GM23248 (cell line): ENCODE results near the gene FAM8A1. TPM values are rescaled to one million over a fixed set of nuclear protein-coding genes. Genes with fewer than 3 reads are reported as not detected.
A peak's percentile ranks its signal among the peaks of the same experiment; 100 is the strongest.

Experiments
- DNase-seq: peaks from one replicate; pipeline ENCODE4 v3.0.0-alpha.2; 2015
- H2AFZ ChIP-seq: fragments of 200-600 bp; sonication (generic); 2 replicates; pipeline ENCODE4 v1.6.1; 2016; ENCODE audit warnings: antibody characterized with exemption
- H3F3A ChIP-seq: fragments of 200-600 bp; sonication (generic); 2 replicates; pipeline ENCODE4 v1.6.1; 2016; ENCODE audit warnings: mild to moderate bottlenecking, antibody characterized with exemption, mixed run types; ENCODE audit not compliant: insufficient read depth
- H3K27ac ChIP-seq: fragments of 200-600 bp; sonication (generic); 2 replicates; pipeline ENCODE4 v1.5.1; 2016; ENCODE audit warnings: mild to moderate bottlenecking
- H3K27me3 ChIP-seq: fragments of 200-600 bp; sonication (generic); replicated peaks from 2 replicates; pipeline ENCODE4 v1.6.1; 2016; ENCODE audit warnings: mild to moderate bottlenecking; ENCODE audit not compliant: insufficient read depth
- H3K36me3 ChIP-seq: fragments of 200-600 bp; sonication (generic); 2 replicates; pipeline ENCODE4 v1.6.1; 2016; ENCODE audit warnings: low read depth, mild to moderate bottlenecking
- H3K4me1 ChIP-seq: fragments of 200-600 bp; sonication (generic); 2 replicates; pipeline ENCODE4 v1.6.1; 2016; ENCODE audit warnings: mild to moderate bottlenecking; ENCODE audit not compliant: insufficient read depth
- H3K4me2 ChIP-seq: fragments of 200-600 bp; sonication (generic); one replicate; pipeline ENCODE4 v1.6.1; 2016; ENCODE audit warnings: mild to moderate bottlenecking; ENCODE audit not compliant: unreplicated experiment
- H3K4me3 ChIP-seq: fragments of 200-600 bp; sonication (generic); 2 replicates; pipeline ENCODE4 v1.5.1; 2016; ENCODE audit warnings: mild to moderate bottlenecking
- H3K79me2 ChIP-seq: fragments of 200-600 bp; sonication (generic); 2 replicates; pipeline ENCODE4 v1.6.1; 2016; ENCODE audit warnings: mild to moderate bottlenecking; ENCODE audit not compliant: insufficient read depth
- H3K9ac ChIP-seq: fragments of 200-600 bp; sonication (generic); 2 replicates; pipeline ENCODE4 v1.6.1; 2016; ENCODE audit warnings: mild to moderate bottlenecking
- H3K9me2 ChIP-seq: fragments of 200-600 bp; sonication (generic); 2 replicates; pipeline ENCODE4 v1.6.1; 2016; ENCODE audit warnings: mixed run types, mild to moderate bottlenecking, moderate library complexity; ENCODE audit not compliant: insufficient read depth
- H3K9me3 ChIP-seq: fragments of 200-600 bp; sonication (generic); one replicate; pipeline ENCODE4 v1.6.1; 2017; ENCODE audit warnings: low read depth
- H4K20me1 ChIP-seq: fragments of 200-600 bp; sonication (generic); 2 replicates; pipeline ENCODE4 v1.6.0; 2016; ENCODE audit not compliant: insufficient read depth
- EZH2 ChIP-seq: fragments of 200-600 bp; sonication (generic); IDR thresholded peaks from 2 replicates; pipeline ENCODE4 v1.6.1; 2018; ENCODE audit warnings: antibody characterized with exemption, mild to moderate bottlenecking; ENCODE audit not compliant: insufficient read depth, poor library complexity, severe bottlenecking
- EZH2phosphoT487 ChIP-seq: fragments of 200-600 bp; sonication (generic); IDR thresholded peaks from 2 replicates; pipeline ENCODE4 v1.6.1; 2018; ENCODE audit warnings: antibody characterized with exemption, moderate library complexity, mild to moderate bottlenecking, low read depth; ENCODE audit not compliant: insufficient read depth
- WGBS, 2 experiments: methylation state at CpG; one replicate each; pipeline ENCODE4 v1.1.6; 2015 to 2017; ENCODE audit warnings: low lambda C conversion rate in 2 of 2, low coverage in 1 of 2; ENCODE audit errors: missing lambda C conversion rate in 2 of 2; 5-methylcytosine and 5-hydroxymethylcytosine counted together
- in situ Hi-C: fragments of 300-500 bp; cut with MboI; formaldehyde crosslinking; loops from 2 replicates; pipeline ENCODE4 v1.15.0; 2020
- polyA plus RNA-seq: library from polyadenylated mRNA; unstranded; fragments of >200 nt; fragmentation: Nextera tagmentation; extraction: Ambion mirVana; gene quantifications from 2 replicates; pipeline ENCODE4 v1.2.1, GENCODE V29; 2016
- total RNA-seq: library from RNA; depleted of rRNA; stranded (reverse); fragments of >200 nt; shearing (Covaris generic); gene quantifications from 2 replicates; pipeline ENCODE4 v1.2.3, GENCODE V29; 2014

FAM8A1 gene
- total and polyA plus RNA-seq, 2 experiments from 2014 or later = 15.0 to 28.4 TPM

GRCh38 chr6:17640477-17640917, 40.4 kb downstream of the FAM8A1 start:
- 91 to 99% methylated on average over 3 of the region's 3 CpGs for WGBS, 2 experiments
- Histone ChIP-seq H3K9me3 (no peaks in the 10 kb centered on the region), H3K27me3 (no peaks in the 10 kb centered on the region), H3K27ac (no peak overlapping the region), H3K9me2 (no peaks in the 10 kb centered on the region), H3F3A (peaks cover 7% of the 10 kb centered on the region), H3K79me2 (peaks cover 83% of the 10 kb centered on the region), H3K4me2 (no peak overlapping the region), H3K4me3 (no peak overlapping the region), H3K36me3 (peaks cover 78% of the 10 kb centered on the region), H3K4me1 (no peaks in the 10 kb centered on the region), H2AFZ (no peak overlapping the region), H4K20me1 (peaks cover 4% of the 10 kb centered on the region), H3K9ac (no peak overlapping the region)
- peak; percentile 36 for DNase-seq
- TF ChIP-seq EZH2phosphoT487 = no peak
- no peak for TF ChIP-seq EZH2
- in situ Hi-C loops = no loop called here

- H3K4me1 ChIP-seq = no peaks in the 10 kb centered on the region
- no peaks in the 10 kb centered on the region for H3K27me3 ChIP-seq
- DNase-seq = no peak
- 98 to 100% methylated on average over 3 of the region's 3 CpGs for WGBS, 2 experiments
- H3K9me3 ChIP-seq = no peaks in the 10 kb centered on the region
- H3K4me2 ChIP-seq = no peak overlapping the region
- H3K4me3 ChIP-seq = no peak overlapping the region
- H3K79me2 ChIP-seq = peaks cover 60% of the 10 kb centered on the region
- TF ChIP-seq EZH2 = no peak
- TF ChIP-seq EZH2phosphoT487 = no peak
- no peak overlapping the region for H3K27ac ChIP-seq
- peaks cover 67% of the 10 kb centered on the region for H3K36me3 ChIP-seq
- no peaks in the 10 kb centered on the region for H3K9me2 ChIP-seq
- peaks cover 5% of the 10 kb centered on the region for H3F3A ChIP-seq
- no peaks in the 10 kb centered on the region for H4K20me1 ChIP-seq
- no peak overlapping the region for H2AFZ ChIP-seq
- H3K9ac ChIP-seq = no peak overlapping the region
- in situ Hi-C loops = no loop called here
Measured at GRCh38 chr6:17648745-17649144, 48.6 kb downstream of the FAM8A1 start.

GRCh38 chr6:17650656-17651309, 50.7 kb downstream of the FAM8A1 start:
- no peaks in the 10 kb centered on the region for H3K9me2 ChIP-seq
- no peak for TF ChIP-seq EZH2phosphoT487
- TF ChIP-seq EZH2 = no peak
- no peak for DNase-seq
- no peaks in the 10 kb centered on the region for H4K20me1 ChIP-seq
- no peak overlapping the region for H3K9ac ChIP-seq
- H3K36me3 ChIP-seq = peaks cover 54% of the 10 kb centered on the region
- H3K79me2 ChIP-seq = peaks cover 77% of the 10 kb centered on the region
- 93 to 97% methylated on average over 3 of the region's 3 CpGs for WGBS, 2 experiments
- no peaks in the 10 kb centered on the region for H3K27me3 ChIP-seq
- H2AFZ ChIP-seq = no peak overlapping the region
- H3K4me1 ChIP-seq = no peaks in the 10 kb centered on the region
- peaks cover 12% of the 10 kb centered on the region for H3F3A ChIP-seq
- H3K4me2 ChIP-seq = no peak overlapping the region
- no peak overlapping the region for H3K4me3 ChIP-seq
- H3K9me3 ChIP-seq = no peaks in the 10 kb centered on the region
- in situ Hi-C loops = no loop called here
- no peak overlapping the region for H3K27ac ChIP-seq

GRCh38 chr6:17653198-17653882, 53.2 kb downstream of the FAM8A1 start:
- Histone ChIP-seq H3K4me3 (no peak overlapping the region), H3K27me3 (no peaks in the 10 kb centered on the region), H3K36me3 (peaks cover 32% of the 10 kb centered on the region), H3F3A (peaks cover 12% of the 10 kb centered on the region), H3K27ac (no peak overlapping the region), H4K20me1 (no peaks in the 10 kb centered on the region), H3K9me2 (no peaks in the 10 kb centered on the region), H2AFZ (no peak overlapping the region), H3K9me3 (no peaks in the 10 kb centered on the region), H3K9ac (no peak overlapping the region), H3K4me1 (no peaks in the 10 kb centered on the region), H3K4me2 (no peak overlapping the region), H3K79me2 (peaks cover 90% of the 10 kb centered on the region)
- no peak for TF ChIP-seq EZH2
- TF ChIP-seq EZH2phosphoT487 = no peak
- WGBS, 2 experiments = 77 to 80% methylated on average over 5 of the region's 5 CpGs
- no peak for DNase-seq
- in situ Hi-C loops = no loop called here
